ENCODE results near the gene ADARB2. TPM values are rescaled to one million over a fixed set of nuclear protein-coding genes. Genes with fewer than 3 reads are reported as not detected.

The ADARB2 gene
- total and polyA plus RNA-seq, 2 experiments from 2014 or later, result 0.13 to 0.48 TPM

DNA sequence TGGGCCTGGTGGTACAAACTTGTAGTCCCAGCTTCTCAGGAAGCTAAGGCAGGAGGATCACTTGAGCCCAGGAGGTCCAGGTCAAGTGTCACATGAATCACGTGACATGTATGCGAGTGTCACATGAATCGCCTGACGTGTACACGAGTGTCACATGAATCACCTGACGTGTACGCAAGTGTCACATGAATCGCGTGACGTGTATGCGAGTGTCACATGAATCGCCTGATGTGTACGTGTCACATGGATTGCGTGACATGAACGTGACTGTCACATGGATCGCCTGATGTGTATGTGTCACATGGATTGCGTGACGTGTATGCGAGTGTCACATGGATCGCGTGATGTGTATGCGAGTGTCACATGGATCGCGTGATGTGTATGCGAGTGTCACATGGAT, 9.5 kb upstream of the ADARB2 start:
- Histone ChIP-seq H3K79me2 (no peaks in the 10 kb centered on the region), H3K9me2 (replicated peaks; ENCODE audit: insufficient read depth) (no peaks in the 10 kb centered on the region), H3K4me3 (no peak overlapping the region), H3K9me3 (ENCODE audit: low read depth) (no peaks in the 10 kb centered on the region), H3K27ac (no peak overlapping the region), H3K4me1 (ENCODE audit: insufficient read depth) (no peaks in the 10 kb centered on the region), H2AFZ (no peak overlapping the region), H3K36me3 (replicated peaks; ENCODE audit: insufficient read depth, low read depth) (no peaks in the 10 kb centered on the region), H3K4me2 (no peak overlapping the region), H4K20me1 (ENCODE audit: insufficient read depth, poor library complexity, severe bottlenecking) (no peaks in the 10 kb centered on the region), H3K27me3 (peaks cover 4% of the 10 kb centered on the region)
- DNase-seq (ENCODE audit: low spot score), result no peak
- TF ChIP-seq EZH2phosphoT487 (IDR thresholded peaks at IDR 0.05; ENCODE audit: low read depth, severe bottlenecking, unreplicated experiment), result no peak
- TF ChIP-seq EZH2 (IDR thresholded peaks at IDR 0.05; ENCODE audit: borderline replicate concordance), result no peak
- TF ChIP-seq, protein P1, sequence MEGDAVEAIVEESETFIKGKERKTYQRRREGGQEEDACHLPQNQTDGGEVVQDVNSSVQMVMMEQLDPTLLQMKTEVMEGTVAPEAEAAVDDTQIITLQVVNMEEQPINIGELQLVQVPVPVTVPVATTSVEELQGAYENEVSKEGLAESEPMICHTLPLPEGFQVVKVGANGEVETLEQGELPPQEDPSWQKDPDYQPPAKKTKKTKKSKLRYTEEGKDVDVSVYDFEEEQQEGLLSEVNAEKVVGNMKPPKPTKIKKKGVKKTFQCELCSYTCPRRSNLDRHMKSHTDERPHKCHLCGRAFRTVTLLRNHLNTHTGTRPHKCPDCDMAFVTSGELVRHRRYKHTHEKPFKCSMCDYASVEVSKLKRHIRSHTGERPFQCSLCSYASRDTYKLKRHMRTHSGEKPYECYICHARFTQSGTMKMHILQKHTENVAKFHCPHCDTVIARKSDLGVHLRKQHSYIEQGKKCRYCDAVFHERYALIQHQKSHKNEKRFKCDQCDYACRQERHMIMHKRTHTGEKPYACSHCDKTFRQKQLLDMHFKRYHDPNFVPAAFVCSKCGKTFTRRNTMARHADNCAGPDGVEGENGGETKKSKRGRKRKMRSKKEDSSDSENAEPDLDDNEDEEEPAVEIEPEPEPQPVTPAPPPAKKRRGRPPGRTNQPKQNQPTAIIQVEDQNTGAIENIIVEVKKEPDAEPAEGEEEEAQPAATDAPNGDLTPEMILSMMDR (IDR thresholded peaks at IDR 0.05; ENCODE audit: poor library complexity), result no peak
- WGBS (ENCODE audit: low lambda C conversion rate, missing lambda C conversion rate), result 93% methylated on average over 25 of the region's 25 CpGs

DNA sequence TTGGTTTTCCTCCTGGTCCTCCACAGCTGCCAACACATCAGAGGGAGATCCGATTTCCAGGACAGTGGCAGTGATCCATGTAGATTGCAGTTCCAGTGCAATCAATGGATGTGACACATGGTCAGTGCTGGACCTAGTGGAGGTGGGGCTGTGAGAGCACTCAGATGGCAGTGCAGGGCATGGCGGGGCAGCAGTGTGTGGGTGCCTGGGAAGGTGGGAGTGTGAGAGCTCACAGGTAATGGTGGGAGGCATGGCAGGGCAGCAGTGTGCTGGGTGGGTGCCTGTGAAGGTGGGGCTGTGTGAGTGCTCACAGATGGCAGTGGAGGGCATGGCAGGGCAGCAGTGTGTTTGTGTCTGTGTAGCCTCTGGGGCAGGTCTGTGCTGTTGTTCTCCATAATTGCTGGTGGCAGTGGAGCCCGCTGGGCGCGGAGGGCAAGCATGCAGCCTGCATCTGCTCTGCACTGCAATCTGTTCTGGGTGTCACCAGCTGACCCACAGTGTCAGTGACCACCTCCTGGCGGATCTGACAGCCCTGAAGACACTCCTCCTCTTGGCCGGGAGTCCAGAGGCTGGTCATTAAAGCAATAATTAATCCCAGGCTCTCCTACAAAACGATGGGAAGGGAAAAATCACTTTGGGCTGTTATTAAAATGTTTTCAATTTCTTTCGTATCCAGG, 8.6 kb upstream of the ADARB2 start:
- no peaks in the 10 kb centered on the region for H3K9me2 ChIP-seq (replicated peaks; ENCODE audit: insufficient read depth)
- no peak overlapping the region for H3K27ac ChIP-seq
- no peaks in the 10 kb centered on the region for H3K9me3 ChIP-seq (ENCODE audit: low read depth)
- H3K4me1 ChIP-seq (ENCODE audit: insufficient read depth), result no peaks in the 10 kb centered on the region
- no peaks in the 10 kb centered on the region for H3K36me3 ChIP-seq (replicated peaks; ENCODE audit: insufficient read depth, low read depth)
- H3K79me2 ChIP-seq, result no peaks in the 10 kb centered on the region
- no peak for TF ChIP-seq EZH2 (IDR thresholded peaks at IDR 0.05; ENCODE audit: borderline replicate concordance)
- no peak for TF ChIP-seq EZH2phosphoT487 (IDR thresholded peaks at IDR 0.05; ENCODE audit: low read depth, severe bottlenecking, unreplicated experiment)
- TF ChIP-seq, protein P1 (IDR thresholded peaks at IDR 0.05; ENCODE audit: poor library complexity), result no peak
- no peak for DNase-seq (ENCODE audit: low spot score)
- no peaks in the 10 kb centered on the region for H4K20me1 ChIP-seq (ENCODE audit: insufficient read depth, poor library complexity, severe bottlenecking)
- H3K4me3 ChIP-seq, result no peak overlapping the region
- H2AFZ ChIP-seq, result no peak overlapping the region
- no peak overlapping the region for H3K4me2 ChIP-seq
- H3K27me3 ChIP-seq, result peaks cover 10% of the 10 kb centered on the region
- WGBS (ENCODE audit: low lambda C conversion rate, missing lambda C conversion rate), result 71% methylated on average over 9 of the region's 9 CpGs

DNA sequence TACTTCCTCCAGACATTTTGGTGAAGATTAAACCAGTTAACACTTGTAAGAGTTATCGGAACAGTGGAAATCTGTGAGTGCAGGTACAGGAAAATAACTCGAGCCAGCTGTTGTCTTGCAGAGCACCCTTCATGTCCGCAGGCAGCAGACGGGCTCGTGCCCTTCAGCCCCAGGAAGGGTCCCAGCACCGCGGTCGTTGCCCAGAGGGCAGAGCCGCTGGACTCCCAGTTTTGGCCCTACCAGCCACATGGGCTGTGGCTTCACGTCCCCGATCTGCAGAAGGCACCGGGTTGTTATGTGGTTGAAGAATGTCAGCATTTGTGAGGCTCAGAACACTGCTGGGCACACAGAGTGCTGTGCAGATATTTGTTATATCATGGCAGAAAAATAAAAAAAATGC, 7.2 kb upstream of the ADARB2 start:
- Histone ChIP-seq H3K4me1 (ENCODE audit: insufficient read depth) (no peaks in the 10 kb centered on the region), H3K79me2 (no peaks in the 10 kb centered on the region), H3K9me3 (ENCODE audit: low read depth) (no peaks in the 10 kb centered on the region), H3K27me3 (peaks cover 24% of the 10 kb centered on the region), H4K20me1 (ENCODE audit: insufficient read depth, poor library complexity, severe bottlenecking) (no peaks in the 10 kb centered on the region), H3K4me3 (no peak overlapping the region), H3K36me3 (replicated peaks; ENCODE audit: insufficient read depth, low read depth) (no peaks in the 10 kb centered on the region), H3K27ac (no peak overlapping the region), H3K9me2 (replicated peaks; ENCODE audit: insufficient read depth) (no peaks in the 10 kb centered on the region), H3K4me2 (no peak overlapping the region), H2AFZ (no peak overlapping the region)
- no peak for DNase-seq (ENCODE audit: low spot score)
- WGBS (ENCODE audit: low lambda C conversion rate, missing lambda C conversion rate), result 87% methylated on average over 12 of the region's 12 CpGs
- TF ChIP-seq EZH2phosphoT487 (IDR thresholded peaks at IDR 0.05; ENCODE audit: low read depth, severe bottlenecking, unreplicated experiment) (no peak), EZH2 (IDR thresholded peaks at IDR 0.05; ENCODE audit: borderline replicate concordance) (no peak)
- TF ChIP-seq, protein P1 (IDR thresholded peaks at IDR 0.05; ENCODE audit: poor library complexity), result no peak

Measured in hepatocyte (in vitro differentiated cells).